Endothelial cell of umbilical vein (primary cell): ENCODE results near the gene XPO6. TPM values are rescaled to one million over a fixed set of nuclear protein-coding genes. Genes with fewer than 3 reads are reported as not detected.

Experiments used
- BruUV-seq: library from RNA; stranded (reverse); fragments of 400-500 nt; replicated peaks from 2 replicates; lab custom pipeline; 2021; lab: Mats Ljungman, UMichigan
- CTCF ChIA-PET: fragments of 300-600, 350-600 bp; sonication (Branson Sonifier 250); formaldehyde crosslinking; loops from one replicate; lab custom pipeline; 2021; ENCODE audit warnings: antibody characterized with exemption, inconsistent platforms; lab: Charles Lee
- POLR2A ChIA-PET: fragments of 300-600, 350-600 bp; sonication (Branson Sonifier 250); formaldehyde crosslinking; loops from one replicate; lab custom pipeline; 2021; ENCODE audit warnings: antibody characterized with exemption, inconsistent platforms; lab: Charles Lee
- DNase-seq: peaks from one replicate; pipeline ENCODE4 v3.0.0-alpha.2; 2011; ENCODE audit warnings: low read depth, low spot score
- FAIRE-seq: peaks from 2 replicates; lab custom pipeline; 2011; peaks lifted over from hg19 to GRCh38; lab: Jason Lieb, UNC
- H2AFZ ChIP-seq: 2 replicates; pipeline ENCODE4 v1.6.0; 2012; ENCODE audit warnings: low read depth, low read length, control low read depth, inconsistent platforms
- H3K27ac ChIP-seq: 2 replicates; pipeline ENCODE4 v1.5.1; 2011; ENCODE audit warnings: low read depth, mild to moderate bottlenecking, control low read depth, low read length, moderate library complexity; ENCODE audit not compliant: insufficient read depth
- H3K27me3 ChIP-seq, 2 experiments: 2 replicates each; pipeline versions ENCODE4 v1.6.0 to v1.6.1; 2011; ENCODE audit warnings: low read length in 2 of 2, mixed read lengths in 1 of 2; ENCODE audit not compliant: control insufficient read depth in 2 of 2, insufficient read depth in 2 of 2
- H3K36me3 ChIP-seq, 2 experiments: 2 replicates in 1 of 2; 3 replicates in 1 of 2; pipeline ENCODE4 v1.5.1; 2011; ENCODE audit warnings: low read length in 2 of 2, mild to moderate bottlenecking in 1 of 2, moderate library complexity in 1 of 2; ENCODE audit not compliant: control insufficient read depth in 2 of 2, insufficient read depth in 2 of 2; ENCODE audit errors: extremely low read depth in 1 of 2
- H3K4me1 ChIP-seq: 3 replicates; pipeline ENCODE4 v1.5.1; 2011; ENCODE audit warnings: mild to moderate bottlenecking, low read length; ENCODE audit not compliant: control insufficient read depth, insufficient read depth; ENCODE audit errors: extremely low read depth
- H3K4me2 ChIP-seq: 2 replicates; pipeline ENCODE4 v1.6.1; 2011; ENCODE audit warnings: low read length, control low read depth, mixed read lengths; ENCODE audit not compliant: insufficient read depth
- H3K4me3 ChIP-seq, 3 experiments: fragments of 200-600 bp in 1 of 3; sonication (generic), shearing (Covaris generic) in 1 of 3; replicated peaks in 1 of 3; 2 replicates each; pipeline ENCODE4 v1.5.1; 2011 to 2016; ENCODE audit warnings: control low read depth in 3 of 3, low read length in 3 of 3, mild to moderate bottlenecking in 2 of 3, inconsistent platforms in 1 of 3, low read depth in 1 of 3, moderate library complexity in 1 of 3; ENCODE audit not compliant: insufficient read depth in 1 of 3
- H3K79me2 ChIP-seq: 2 replicates; pipeline ENCODE4 v1.6.0; 2012; ENCODE audit warnings: low read length, inconsistent platforms; ENCODE audit not compliant: control insufficient read depth, insufficient read depth
- H3K9ac ChIP-seq: replicated peaks from 2 replicates; pipeline ENCODE3; 2011; ENCODE audit warnings: low read length, control low read depth; ENCODE audit not compliant: insufficient read depth; ENCODE audit errors: extremely low read depth
- H3K9me1 ChIP-seq: replicated peaks from 3 replicates; pipeline ENCODE4 v1.6.0; 2011; ENCODE audit warnings: mild to moderate bottlenecking, low read length; ENCODE audit not compliant: control insufficient read depth, insufficient read depth; ENCODE audit errors: extremely low read depth
- H3K9me3 ChIP-seq: replicated peaks from 2 replicates; pipeline ENCODE4 v1.5.1; 2012; ENCODE audit warnings: low read length, inconsistent platforms; ENCODE audit not compliant: control insufficient read depth, insufficient read depth
- H4K20me1 ChIP-seq: replicated peaks from 2 replicates; pipeline ENCODE3; 2011; ENCODE audit warnings: mild to moderate bottlenecking, low read length; ENCODE audit not compliant: control insufficient read depth, insufficient read depth; ENCODE audit errors: extremely low read depth
- EZH2 ChIP-seq: IDR thresholded peaks from 2 replicates; pipeline ENCODE4 v1.6.1; 2012; ENCODE audit warnings: borderline replicate concordance, low read depth, mild to moderate bottlenecking, moderate library complexity, low read length, inconsistent platforms; ENCODE audit not compliant: severe bottlenecking
- GATA2 ChIP-seq: IDR thresholded peaks from 2 replicates; pipeline ENCODE4 v1.7.0; 2011; ENCODE audit warnings: low read depth, mild to moderate bottlenecking, moderate library complexity, mixed read lengths, low read length; ENCODE audit not compliant: insufficient read length, insufficient read depth
- JUN ChIP-seq: IDR thresholded peaks from 2 replicates; pipeline ENCODE4 v1.6.1; 2011; ENCODE audit warnings: borderline replicate concordance, low read depth; ENCODE audit not compliant: insufficient read length, insufficient read depth
- MYC ChIP-seq: IDR thresholded peaks from one replicate; pipeline ENCODE4 v1.6.1; 2011; ENCODE audit warnings: mild to moderate bottlenecking, low read depth, low read length
- dilution Hi-C: fragments of 300-500 bp; cut with MboI; formaldehyde crosslinking; loops from one replicate; pipeline ENCODE4 v1.15.0; 2019; ENCODE audit warnings: low sequenced_read_pairs; ENCODE audit not compliant: extremely low pct_ligation_motif_present
- intact Hi-C: fragments of 100-400 bp; cut with micrococcal nuclease; formaldehyde crosslinking; loops from one replicate; pipeline ENCODE4 v1.10.0; 2022
- polyA plus RNA-seq, 4 experiments: library from polyadenylated mRNA; depleted of rRNA in 3 of 4; stranded (reverse) in 3 of 4; unstranded in 1 of 4; fragments of >200 nt; gene quantifications; 2 replicates each; pipeline versions ENCODE4 v1.2.1 to v1.2.3, GENCODE V29; 2011 to 2012; ENCODE audit warnings: missing spikeins in 1 of 4
- total RNA-seq: library from RNA; stranded (reverse); gene quantifications from 2 replicates; pipeline ENCODE4 v1.2.3, GENCODE V29; 2021
- TF ChIP-seq, protein P1 (sequence below): IDR thresholded peaks from 2 replicates; pipeline ENCODE4 v1.6.1; 2011; ENCODE audit not compliant: insufficient read depth, insufficient read length
- TF ChIP-seq, protein P2 (sequence below), 2 donors: IDR thresholded peaks; 1 replicate in 1 of 2; 2 replicates in 1 of 2; pipeline ENCODE4 v1.5.1; 2011; ENCODE audit warnings: low read length in 2 of 2, mild to moderate bottlenecking in 2 of 2, moderate library complexity in 2 of 2, control low read depth in 1 of 2, inconsistent platforms in 1 of 2, low read depth in 1 of 2; ENCODE audit not compliant: insufficient read depth in 1 of 2; ENCODE audit errors: extremely low read depth in 1 of 2

XPO6 gene
- total and polyA plus RNA-seq, 2 donors (not counting 3 experiments of a cell fraction or from before 2014, with no cell fraction given) = 170 to 272 TPM

DNA sequence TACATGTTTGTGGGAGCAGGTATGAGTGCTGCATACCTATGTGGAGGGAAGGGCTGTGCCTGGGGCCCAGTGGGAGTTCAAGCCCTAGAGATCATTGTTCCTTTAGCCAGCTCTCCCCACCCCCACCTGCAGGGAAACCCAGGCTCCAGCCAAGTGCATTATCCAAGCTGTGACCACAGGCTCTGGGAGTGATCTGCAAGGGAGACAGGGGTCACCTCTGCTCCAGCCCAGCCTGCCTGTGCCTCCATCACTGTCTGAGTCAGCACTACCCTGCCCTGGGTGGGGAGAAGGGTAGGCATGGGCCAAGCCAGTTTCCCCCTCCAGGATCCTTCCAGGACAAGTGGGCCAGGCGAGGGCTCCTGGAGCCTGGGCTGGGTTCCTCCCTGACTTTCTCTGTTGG is 48.4 kb upstream of the XPO6 start:
- no peak for FAIRE-seq
- TF ChIP-seq, protein P1, sequence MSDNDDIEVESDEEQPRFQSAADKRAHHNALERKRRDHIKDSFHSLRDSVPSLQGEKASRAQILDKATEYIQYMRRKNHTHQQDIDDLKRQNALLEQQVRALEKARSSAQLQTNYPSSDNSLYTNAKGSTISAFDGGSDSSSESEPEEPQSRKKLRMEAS = no peak
- TF ChIP-seq EZH2 = no peak
- TF ChIP-seq, protein P2, sequence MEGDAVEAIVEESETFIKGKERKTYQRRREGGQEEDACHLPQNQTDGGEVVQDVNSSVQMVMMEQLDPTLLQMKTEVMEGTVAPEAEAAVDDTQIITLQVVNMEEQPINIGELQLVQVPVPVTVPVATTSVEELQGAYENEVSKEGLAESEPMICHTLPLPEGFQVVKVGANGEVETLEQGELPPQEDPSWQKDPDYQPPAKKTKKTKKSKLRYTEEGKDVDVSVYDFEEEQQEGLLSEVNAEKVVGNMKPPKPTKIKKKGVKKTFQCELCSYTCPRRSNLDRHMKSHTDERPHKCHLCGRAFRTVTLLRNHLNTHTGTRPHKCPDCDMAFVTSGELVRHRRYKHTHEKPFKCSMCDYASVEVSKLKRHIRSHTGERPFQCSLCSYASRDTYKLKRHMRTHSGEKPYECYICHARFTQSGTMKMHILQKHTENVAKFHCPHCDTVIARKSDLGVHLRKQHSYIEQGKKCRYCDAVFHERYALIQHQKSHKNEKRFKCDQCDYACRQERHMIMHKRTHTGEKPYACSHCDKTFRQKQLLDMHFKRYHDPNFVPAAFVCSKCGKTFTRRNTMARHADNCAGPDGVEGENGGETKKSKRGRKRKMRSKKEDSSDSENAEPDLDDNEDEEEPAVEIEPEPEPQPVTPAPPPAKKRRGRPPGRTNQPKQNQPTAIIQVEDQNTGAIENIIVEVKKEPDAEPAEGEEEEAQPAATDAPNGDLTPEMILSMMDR (IDR thresholded peaks at IDR 0.05; ENCODE audit: extremely low read depth in 1 of 2, insufficient read depth in 1 of 2, low read depth in 1 of 2, low read length in 2 of 2) = no peak
- POLR2A ChIA-PET = no interaction called here
- Histone ChIP-seq H2AFZ (no peak overlapping the region), H3K27ac (no peak overlapping the region), H3K9ac (no peak overlapping the region), H3K4me1 (no peaks in the 10 kb centered on the region), H3K9me3 (no peaks in the 10 kb centered on the region), H4K20me1 (no peaks in the 10 kb centered on the region), H3K4me2 (no peak overlapping the region), H3K9me1 (no peaks in the 10 kb centered on the region), H3K79me2 (no peaks in the 10 kb centered on the region), H3K36me3 (no peaks in the 10 kb centered on the region), H3K4me3 (no peak overlapping the region), H3K27me3 (peaks cover 2 to 3% of the 10 kb centered on the region in 2 experiments)
- dilution Hi-C loops (no loop called here), intact Hi-C loops (no loop called here)
- DNase-seq = no peak
- BruUV-seq = no TSS peak
- CTCF ChIA-PET = no interaction called here

DNA sequence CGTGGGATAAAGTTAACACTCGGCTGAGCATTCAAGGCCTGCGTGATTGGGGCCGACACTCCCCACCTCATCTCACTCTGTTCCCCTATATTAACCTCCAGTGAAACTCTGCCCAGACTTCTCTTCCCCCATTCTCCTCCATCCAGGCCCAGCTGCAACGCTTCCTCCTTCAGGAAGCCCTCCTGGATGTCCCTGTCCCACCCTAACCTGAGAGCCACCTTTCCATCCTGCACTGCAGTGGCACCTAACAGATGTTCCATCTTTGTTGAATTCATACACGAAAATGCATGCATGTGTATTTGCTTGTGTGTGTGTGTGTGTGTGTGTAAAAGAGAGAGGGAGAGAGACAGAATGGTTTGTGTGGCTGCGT is 48.0 kb upstream of the XPO6 start:
- no peak for DNase-seq
- Histone ChIP-seq H3K27ac (no peak overlapping the region), H3K4me2 (no peak overlapping the region), H2AFZ (no peak overlapping the region), H3K4me3 (no peak overlapping the region), H3K36me3 (no peaks in the 10 kb centered on the region), H3K9me3 (no peaks in the 10 kb centered on the region), H3K4me1 (no peaks in the 10 kb centered on the region), H3K79me2 (no peaks in the 10 kb centered on the region), H3K9ac (no peak overlapping the region), H3K27me3 (peaks cover 2 to 3% of the 10 kb centered on the region in 2 experiments), H4K20me1 (no peaks in the 10 kb centered on the region), H3K9me1 (no peaks in the 10 kb centered on the region)
- CTCF ChIA-PET = no interaction called here
- TF ChIP-seq MYC (no peak), EZH2 (no peak), GATA2 (no peak), JUN (no peak)
- POLR2A ChIA-PET = no interaction called here
- no TSS peak for BruUV-seq
- FAIRE-seq = no peak
- dilution Hi-C loops = no loop called here
- intact Hi-C loops = no loop called here
